Endothelial cell of umbilical vein (primary cell): ENCODE results near the gene H3-3A. TPM values are rescaled to one million over a fixed set of nuclear protein-coding genes. Genes with fewer than 3 reads are reported as not detected.

Experiments
- BruUV-seq: library from RNA; stranded (reverse); fragments of 400-500 nt; replicated peaks from 2 replicates; lab custom pipeline; 2021; lab: Mats Ljungman, UMichigan
- CTCF ChIA-PET: fragments of 300-600, 350-600 bp; sonication (Branson Sonifier 250); formaldehyde crosslinking; loops from one replicate; lab custom pipeline; 2021; ENCODE audit warnings: antibody characterized with exemption, inconsistent platforms; lab: Charles Lee
- POLR2A ChIA-PET: fragments of 300-600, 350-600 bp; sonication (Branson Sonifier 250); formaldehyde crosslinking; loops from one replicate; lab custom pipeline; 2021; ENCODE audit warnings: antibody characterized with exemption, inconsistent platforms; lab: Charles Lee
- DNase-seq: peaks from one replicate; pipeline ENCODE4 v3.0.0-alpha.2; 2011; ENCODE audit warnings: low read depth, low spot score
- FAIRE-seq: peaks from 2 replicates; lab custom pipeline; 2011; peaks lifted over from hg19 to GRCh38; lab: Jason Lieb, UNC
- H2AFZ ChIP-seq: 2 replicates; pipeline ENCODE4 v1.6.0; 2012; ENCODE audit warnings: low read depth, low read length, control low read depth, inconsistent platforms
- H3K27ac ChIP-seq: 2 replicates; pipeline ENCODE4 v1.5.1; 2011; ENCODE audit warnings: low read depth, mild to moderate bottlenecking, control low read depth, low read length, moderate library complexity; ENCODE audit not compliant: insufficient read depth
- H3K27me3 ChIP-seq, 2 experiments: 2 replicates each; pipeline versions ENCODE4 v1.6.0 to v1.6.1; 2011; ENCODE audit warnings: low read length in 2 of 2, mixed read lengths in 1 of 2; ENCODE audit not compliant: control insufficient read depth in 2 of 2, insufficient read depth in 2 of 2
- H3K36me3 ChIP-seq, 2 experiments: 2 replicates in 1 of 2; 3 replicates in 1 of 2; pipeline ENCODE4 v1.5.1; 2011; ENCODE audit warnings: low read length in 2 of 2, mild to moderate bottlenecking in 1 of 2, moderate library complexity in 1 of 2; ENCODE audit not compliant: control insufficient read depth in 2 of 2, insufficient read depth in 2 of 2; ENCODE audit errors: extremely low read depth in 1 of 2
- H3K4me1 ChIP-seq: 3 replicates; pipeline ENCODE4 v1.5.1; 2011; ENCODE audit warnings: mild to moderate bottlenecking, low read length; ENCODE audit not compliant: control insufficient read depth, insufficient read depth; ENCODE audit errors: extremely low read depth
- H3K4me2 ChIP-seq: 2 replicates; pipeline ENCODE4 v1.6.1; 2011; ENCODE audit warnings: low read length, control low read depth, mixed read lengths; ENCODE audit not compliant: insufficient read depth
- H3K4me3 ChIP-seq, 3 experiments: fragments of 200-600 bp in 1 of 3; sonication (generic), shearing (Covaris generic) in 1 of 3; replicated peaks in 1 of 3; 2 replicates each; pipeline ENCODE4 v1.5.1; 2011 to 2016; ENCODE audit warnings: control low read depth in 3 of 3, low read length in 3 of 3, mild to moderate bottlenecking in 2 of 3, inconsistent platforms in 1 of 3, low read depth in 1 of 3, moderate library complexity in 1 of 3; ENCODE audit not compliant: insufficient read depth in 1 of 3
- H3K79me2 ChIP-seq: 2 replicates; pipeline ENCODE4 v1.6.0; 2012; ENCODE audit warnings: low read length, inconsistent platforms; ENCODE audit not compliant: control insufficient read depth, insufficient read depth
- H3K9ac ChIP-seq: replicated peaks from 2 replicates; pipeline ENCODE3; 2011; ENCODE audit warnings: low read length, control low read depth; ENCODE audit not compliant: insufficient read depth; ENCODE audit errors: extremely low read depth
- H3K9me1 ChIP-seq: replicated peaks from 3 replicates; pipeline ENCODE4 v1.6.0; 2011; ENCODE audit warnings: mild to moderate bottlenecking, low read length; ENCODE audit not compliant: control insufficient read depth, insufficient read depth; ENCODE audit errors: extremely low read depth
- H3K9me3 ChIP-seq: replicated peaks from 2 replicates; pipeline ENCODE4 v1.5.1; 2012; ENCODE audit warnings: low read length, inconsistent platforms; ENCODE audit not compliant: control insufficient read depth, insufficient read depth
- H4K20me1 ChIP-seq: replicated peaks from 2 replicates; pipeline ENCODE3; 2011; ENCODE audit warnings: mild to moderate bottlenecking, low read length; ENCODE audit not compliant: control insufficient read depth, insufficient read depth; ENCODE audit errors: extremely low read depth
- EZH2 ChIP-seq: IDR thresholded peaks from 2 replicates; pipeline ENCODE4 v1.6.1; 2012; ENCODE audit warnings: borderline replicate concordance, low read depth, mild to moderate bottlenecking, moderate library complexity, low read length, inconsistent platforms; ENCODE audit not compliant: severe bottlenecking
- FOS ChIP-seq: IDR thresholded peaks from 2 replicates; pipeline ENCODE4 v1.6.1; 2011; ENCODE audit warnings: mild to moderate bottlenecking, low read length, moderate library complexity, borderline replicate concordance; ENCODE audit not compliant: insufficient read depth
- GATA2 ChIP-seq: IDR thresholded peaks from 2 replicates; pipeline ENCODE4 v1.7.0; 2011; ENCODE audit warnings: low read depth, mild to moderate bottlenecking, moderate library complexity, mixed read lengths, low read length; ENCODE audit not compliant: insufficient read length, insufficient read depth
- JUN ChIP-seq: IDR thresholded peaks from 2 replicates; pipeline ENCODE4 v1.6.1; 2011; ENCODE audit warnings: borderline replicate concordance, low read depth; ENCODE audit not compliant: insufficient read length, insufficient read depth
- MYC ChIP-seq: IDR thresholded peaks from one replicate; pipeline ENCODE4 v1.6.1; 2011; ENCODE audit warnings: mild to moderate bottlenecking, low read depth, low read length
- POLR2A ChIP-seq: IDR thresholded peaks from 2 replicates; pipeline ENCODE4 v1.6.1; 2012; ENCODE audit warnings: low read depth, mild to moderate bottlenecking, control low read depth, low read length
- POLR2AphosphoS5 ChIP-seq: IDR thresholded peaks from 2 replicates; pipeline ENCODE4 v1.6.1; 2012; ENCODE audit warnings: low read depth, mild to moderate bottlenecking, control low read depth, low read length, moderate library complexity; ENCODE audit not compliant: insufficient read depth
- dilution Hi-C: fragments of 300-500 bp; cut with MboI; formaldehyde crosslinking; loops from one replicate; pipeline ENCODE4 v1.15.0; 2019; ENCODE audit warnings: low sequenced_read_pairs; ENCODE audit not compliant: extremely low pct_ligation_motif_present
- intact Hi-C: fragments of 100-400 bp; cut with micrococcal nuclease; formaldehyde crosslinking; loops from one replicate; pipeline ENCODE4 v1.10.0; 2022
- polyA plus RNA-seq, 4 experiments: library from polyadenylated mRNA; depleted of rRNA in 3 of 4; stranded (reverse) in 3 of 4; unstranded in 1 of 4; fragments of >200 nt; gene quantifications; 2 replicates each; pipeline versions ENCODE4 v1.2.1 to v1.2.3, GENCODE V29; 2011 to 2012; ENCODE audit warnings: missing spikeins in 1 of 4
- total RNA-seq: library from RNA; stranded (reverse); gene quantifications from 2 replicates; pipeline ENCODE4 v1.2.3, GENCODE V29; 2021
- TF ChIP-seq, protein P1 (sequence below): IDR thresholded peaks from 2 replicates; pipeline ENCODE4 v1.6.1; 2011; ENCODE audit not compliant: insufficient read depth, insufficient read length
- TF ChIP-seq, protein P2 (sequence below), 2 donors: IDR thresholded peaks; 1 replicate in 1 of 2; 2 replicates in 1 of 2; pipeline ENCODE4 v1.5.1; 2011; ENCODE audit warnings: low read length in 2 of 2, mild to moderate bottlenecking in 2 of 2, moderate library complexity in 2 of 2, control low read depth in 1 of 2, inconsistent platforms in 1 of 2, low read depth in 1 of 2; ENCODE audit not compliant: insufficient read depth in 1 of 2; ENCODE audit errors: extremely low read depth in 1 of 2

The H3-3A gene
- total and polyA plus RNA-seq, 2 donors (not counting 3 experiments of a cell fraction or from before 2014, with no cell fraction given) = 426 to 477 TPM

DNA sequence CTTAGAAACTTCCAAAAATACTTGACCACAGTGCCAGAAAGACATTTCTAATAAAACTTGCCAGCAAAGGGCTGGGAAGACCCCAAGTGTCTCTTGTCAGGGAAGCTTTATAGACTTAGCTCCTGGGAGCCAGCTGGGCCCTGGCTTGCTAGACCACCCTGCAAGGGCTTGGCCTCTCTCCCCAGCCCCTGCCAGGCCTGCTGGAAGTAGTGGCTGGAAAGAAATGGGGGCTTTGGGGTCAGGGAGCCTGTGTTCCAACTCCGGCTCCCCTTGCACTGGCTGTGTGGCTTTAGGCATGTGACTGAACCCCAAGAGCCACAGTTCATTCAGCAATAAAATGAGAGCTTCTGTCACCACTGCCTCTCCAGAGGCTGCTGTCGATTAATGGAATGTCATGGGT lies 31.1 kb downstream of the H3-3A start:
- DNase-seq = no peak
- FAIRE-seq = no peak
- no peaks in the 10 kb centered on the region for H3K79me2 ChIP-seq
- dilution Hi-C loops = no loop called here
- H3K9me1 ChIP-seq = no peaks in the 10 kb centered on the region
- no peak overlapping the region for H2AFZ ChIP-seq
- ChIA-PET CTCF (interaction anchor here (2.7 to 7.5 kb wide), 3 partner anchors 10 to 32 kb away, joined by 7 to 43 read pairs (median 19); no protein-coding TSS in a partner anchor), POLR2A (no interaction called here)
- H3K36me3 ChIP-seq = no peaks in the 10 kb centered on the region
- H3K9ac ChIP-seq = no peak overlapping the region
- no peak overlapping the region for H3K27ac ChIP-seq
- H3K9me3 ChIP-seq = no peaks in the 10 kb centered on the region
- H4K20me1 ChIP-seq = no peaks in the 10 kb centered on the region
- BruUV-seq = no TSS peak
- intact Hi-C loops = no loop called here
- H3K4me2 ChIP-seq = no peak overlapping the region
- TF ChIP-seq MYC = no peak
- TF ChIP-seq, protein P1, sequence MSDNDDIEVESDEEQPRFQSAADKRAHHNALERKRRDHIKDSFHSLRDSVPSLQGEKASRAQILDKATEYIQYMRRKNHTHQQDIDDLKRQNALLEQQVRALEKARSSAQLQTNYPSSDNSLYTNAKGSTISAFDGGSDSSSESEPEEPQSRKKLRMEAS = no peak
- TF ChIP-seq, protein P2, sequence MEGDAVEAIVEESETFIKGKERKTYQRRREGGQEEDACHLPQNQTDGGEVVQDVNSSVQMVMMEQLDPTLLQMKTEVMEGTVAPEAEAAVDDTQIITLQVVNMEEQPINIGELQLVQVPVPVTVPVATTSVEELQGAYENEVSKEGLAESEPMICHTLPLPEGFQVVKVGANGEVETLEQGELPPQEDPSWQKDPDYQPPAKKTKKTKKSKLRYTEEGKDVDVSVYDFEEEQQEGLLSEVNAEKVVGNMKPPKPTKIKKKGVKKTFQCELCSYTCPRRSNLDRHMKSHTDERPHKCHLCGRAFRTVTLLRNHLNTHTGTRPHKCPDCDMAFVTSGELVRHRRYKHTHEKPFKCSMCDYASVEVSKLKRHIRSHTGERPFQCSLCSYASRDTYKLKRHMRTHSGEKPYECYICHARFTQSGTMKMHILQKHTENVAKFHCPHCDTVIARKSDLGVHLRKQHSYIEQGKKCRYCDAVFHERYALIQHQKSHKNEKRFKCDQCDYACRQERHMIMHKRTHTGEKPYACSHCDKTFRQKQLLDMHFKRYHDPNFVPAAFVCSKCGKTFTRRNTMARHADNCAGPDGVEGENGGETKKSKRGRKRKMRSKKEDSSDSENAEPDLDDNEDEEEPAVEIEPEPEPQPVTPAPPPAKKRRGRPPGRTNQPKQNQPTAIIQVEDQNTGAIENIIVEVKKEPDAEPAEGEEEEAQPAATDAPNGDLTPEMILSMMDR (IDR thresholded peaks at IDR 0.05; ENCODE audit: extremely low read depth in 1 of 2, insufficient read depth in 1 of 2, low read depth in 1 of 2, low read length in 2 of 2) = no peak
- no peak for TF ChIP-seq POLR2AphosphoS5
- no peak overlapping the region for H3K4me3 ChIP-seq
- H3K4me1 ChIP-seq = no peaks in the 10 kb centered on the region
- peaks cover 5 to 10% of the 10 kb centered on the region in 2 experiments for H3K27me3 ChIP-seq

DNA sequence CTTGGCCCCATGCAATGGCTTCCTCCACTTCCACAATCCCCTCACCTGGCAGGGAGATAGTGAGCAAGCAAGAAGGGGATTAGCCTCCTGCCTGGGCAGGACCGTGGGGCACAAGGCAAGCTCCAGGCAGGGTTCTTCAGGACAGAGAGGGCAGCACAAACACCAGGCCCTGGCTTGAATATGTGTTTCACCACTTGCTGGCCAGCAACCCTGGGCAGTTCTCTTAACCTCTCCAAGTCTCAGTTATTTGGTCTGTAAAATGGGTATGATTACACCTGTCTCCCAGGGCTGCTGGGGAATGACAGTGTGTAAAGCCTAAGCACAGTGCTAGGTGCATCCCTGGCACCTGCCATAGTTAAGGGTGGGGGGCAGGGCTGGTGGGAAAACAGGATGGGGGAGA lies 31.9 kb downstream of the H3-3A start:
- H3K4me1 ChIP-seq = no peaks in the 10 kb centered on the region
- no peak overlapping the region for H3K4me3 ChIP-seq
- dilution Hi-C loops (no loop called here), intact Hi-C loops (no loop called here)
- peaks cover 7 to 10% of the 10 kb centered on the region in 2 experiments for H3K27me3 ChIP-seq
- H4K20me1 ChIP-seq = no peaks in the 10 kb centered on the region
- DNase-seq (no peak), FAIRE-seq (no peak)
- TF ChIP-seq MYC (no peak), GATA2 (no peak), FOS (no peak), POLR2AphosphoS5 (no peak), POLR2A (no peak), EZH2 (no peak), JUN (no peak)
- TF ChIP-seq, protein P1 = no peak
- TF ChIP-seq, protein P2 (IDR thresholded peaks at IDR 0.05; ENCODE audit: extremely low read depth in 1 of 2, insufficient read depth in 1 of 2, low read depth in 1 of 2, low read length in 2 of 2) = no peak
- no peak overlapping the region for H2AFZ ChIP-seq
- no peak overlapping the region for H3K27ac ChIP-seq
- no peak overlapping the region for H3K4me2 ChIP-seq
- H3K9me3 ChIP-seq = no peaks in the 10 kb centered on the region
- ChIA-PET CTCF (interaction anchor here (2.9 to 7.5 kb wide), 2 partner anchors 11 to 29 kb away, joined by 19 to 43 read pairs; no protein-coding TSS in a partner anchor), POLR2A (no interaction called here)
- no peak overlapping the region for H3K9ac ChIP-seq
- H3K79me2 ChIP-seq = no peaks in the 10 kb centered on the region
- no TSS peak for BruUV-seq
- no peaks in the 10 kb centered on the region for H3K36me3 ChIP-seq
- H3K9me1 ChIP-seq = no peaks in the 10 kb centered on the region
